ENCODE results near the gene TSPOAP1. TPM values are rescaled to one million over a fixed set of nuclear protein-coding genes. Genes with fewer than 3 reads are reported as not detected.

Gene TSPOAP1
- total and polyA plus RNA-seq, 2 of the 13 experiments (the other 11 are each of a cell fraction or from before 2014, with no cell fraction given): not detected

DNA sequence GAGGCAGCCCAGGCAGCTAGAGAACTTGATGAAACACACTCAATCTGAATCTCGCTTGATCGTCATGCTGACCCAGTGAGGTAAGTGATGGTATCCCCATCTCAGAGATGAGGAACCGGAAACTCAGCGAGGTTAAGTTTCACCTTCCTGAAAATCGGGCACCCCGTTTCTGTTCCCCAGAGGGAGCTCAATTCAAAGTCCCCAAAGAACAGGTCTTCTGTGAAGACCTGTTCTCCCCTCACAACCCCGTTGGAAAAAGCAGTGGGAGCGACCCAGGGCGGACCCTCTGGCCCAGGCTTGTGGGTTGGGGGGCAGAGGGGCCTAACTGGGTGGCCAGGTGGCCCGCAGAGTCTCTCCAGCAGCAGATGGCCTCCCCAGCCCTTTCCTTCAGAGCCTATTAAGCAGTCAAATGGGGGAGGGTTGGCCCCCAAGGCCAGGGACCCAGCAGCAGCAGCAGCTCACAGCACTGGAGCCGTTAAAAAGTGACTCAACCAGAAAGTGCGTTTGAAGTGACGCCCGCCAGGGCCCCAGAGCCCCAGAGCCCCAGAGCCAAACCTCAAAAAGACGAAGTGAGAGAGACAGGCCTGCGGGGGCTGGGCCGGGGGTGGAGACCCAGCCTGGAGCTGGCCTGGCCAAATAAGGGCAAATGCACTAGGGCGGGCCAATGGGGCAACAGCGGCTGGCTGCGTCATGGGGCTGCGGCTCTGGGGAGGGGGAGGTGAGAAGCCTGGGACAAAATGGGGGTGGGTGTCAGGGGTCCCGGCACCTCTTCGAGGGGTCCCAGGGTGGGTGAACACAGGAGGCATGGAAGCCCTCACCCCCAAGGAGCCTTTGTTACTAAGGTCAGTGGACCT is 9.2 kb upstream of the TSPOAP1 start (continued):
- TF ChIP-seq FOXP1 (IDR thresholded peaks at IDR 0.05) (no peak), FOXP1 (CRISPR knock-in tag; IDR thresholded peaks at IDR 0.05) (no peak), SP5 (CRISPR knock-in tag; IDR thresholded peaks at IDR 0.05; ENCODE audit: borderline replicate concordance, low read depth) (peak; percentile 31; the same call in 1 of the 2 replicates), ZSCAN30 (CRISPR knock-in tag; IDR thresholded peaks at IDR 0.05) (0 out of 2 replicates have a peak, but pooled peaks have one; percentile 61), KAT7 (CRISPR knock-in tag; IDR thresholded peaks at IDR 0.05; ENCODE audit: borderline replicate concordance) (no peak), FOXJ3 (CRISPR knock-in tag; IDR thresholded peaks at IDR 0.05; ENCODE audit: borderline replicate concordance) (no peak), NCOA2 (CRISPR knock-in tag; IDR thresholded peaks at IDR 0.05) (0 out of 2 replicates have a peak, but pooled peaks have one; percentile 50), ZNF777 (CRISPR knock-in tag; IDR thresholded peaks at IDR 0.05) (no peak), ZNF335 (CRISPR knock-in tag; IDR thresholded peaks at IDR 0.05) (peak; percentile 70; the same call in 1 of the 2 replicates)
- TF ChIP-seq, protein P1, sequence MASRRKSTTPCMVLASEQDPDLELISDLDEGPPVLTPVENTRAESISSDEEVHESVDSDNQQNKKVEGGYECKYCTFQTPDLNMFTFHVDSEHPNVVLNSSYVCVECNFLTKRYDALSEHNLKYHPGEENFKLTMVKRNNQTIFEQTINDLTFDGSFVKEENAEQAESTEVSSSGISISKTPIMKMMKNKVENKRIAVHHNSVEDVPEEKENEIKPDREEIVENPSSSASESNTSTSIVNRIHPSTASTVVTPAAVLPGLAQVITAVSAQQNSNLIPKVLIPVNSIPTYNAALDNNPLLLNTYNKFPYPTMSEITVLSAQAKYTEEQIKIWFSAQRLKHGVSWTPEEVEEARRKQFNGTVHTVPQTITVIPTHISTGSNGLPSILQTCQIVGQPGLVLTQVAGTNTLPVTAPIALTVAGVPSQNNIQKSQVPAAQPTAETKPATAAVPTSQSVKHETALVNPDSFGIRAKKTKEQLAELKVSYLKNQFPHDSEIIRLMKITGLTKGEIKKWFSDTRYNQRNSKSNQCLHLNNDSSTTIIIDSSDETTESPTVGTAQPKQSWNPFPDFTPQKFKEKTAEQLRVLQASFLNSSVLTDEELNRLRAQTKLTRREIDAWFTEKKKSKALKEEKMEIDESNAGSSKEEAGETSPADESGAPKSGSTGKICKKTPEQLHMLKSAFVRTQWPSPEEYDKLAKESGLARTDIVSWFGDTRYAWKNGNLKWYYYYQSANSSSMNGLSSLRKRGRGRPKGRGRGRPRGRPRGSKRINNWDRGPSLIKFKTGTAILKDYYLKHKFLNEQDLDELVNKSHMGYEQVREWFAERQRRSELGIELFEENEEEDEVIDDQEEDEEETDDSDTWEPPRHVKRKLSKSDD (CRISPR knock-in tag; IDR thresholded peaks at IDR 0.05; ENCODE audit: low read depth): no peak
- TF ChIP-seq, protein P2, sequence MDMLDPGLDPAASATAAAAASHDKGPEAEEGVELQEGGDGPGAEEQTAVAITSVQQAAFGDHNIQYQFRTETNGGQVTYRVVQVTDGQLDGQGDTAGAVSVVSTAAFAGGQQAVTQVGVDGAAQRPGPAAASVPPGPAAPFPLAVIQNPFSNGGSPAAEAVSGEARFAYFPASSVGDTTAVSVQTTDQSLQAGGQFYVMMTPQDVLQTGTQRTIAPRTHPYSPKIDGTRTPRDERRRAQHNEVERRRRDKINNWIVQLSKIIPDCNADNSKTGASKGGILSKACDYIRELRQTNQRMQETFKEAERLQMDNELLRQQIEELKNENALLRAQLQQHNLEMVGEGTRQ (IDR thresholded peaks at IDR 0.05; ENCODE audit: low read depth, low read length): no peak
- TF ChIP-seq, protein P2 (CRISPR knock-in tag; IDR thresholded peaks at IDR 0.05; ENCODE audit: borderline replicate concordance): peak; percentile 93; the same call in 1 of the 2 replicates
- TF ChIP-seq, protein P3, sequence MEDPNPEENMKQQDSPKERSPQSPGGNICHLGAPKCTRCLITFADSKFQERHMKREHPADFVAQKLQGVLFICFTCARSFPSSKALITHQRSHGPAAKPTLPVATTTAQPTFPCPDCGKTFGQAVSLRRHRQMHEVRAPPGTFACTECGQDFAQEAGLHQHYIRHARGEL (CRISPR knock-in tag; IDR thresholded peaks at IDR 0.05): no peak
- TF ChIP-seq, protein P4, sequence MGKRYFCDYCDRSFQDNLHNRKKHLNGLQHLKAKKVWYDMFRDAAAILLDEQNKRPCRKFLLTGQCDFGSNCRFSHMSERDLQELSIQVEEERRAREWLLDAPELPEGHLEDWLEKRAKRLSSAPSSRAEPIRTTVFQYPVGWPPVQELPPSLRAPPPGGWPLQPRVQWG (CRISPR knock-in tag; IDR thresholded peaks at IDR 0.05; ENCODE audit: borderline replicate concordance, low read depth): no peak
- TF ChIP-seq, protein P5, sequence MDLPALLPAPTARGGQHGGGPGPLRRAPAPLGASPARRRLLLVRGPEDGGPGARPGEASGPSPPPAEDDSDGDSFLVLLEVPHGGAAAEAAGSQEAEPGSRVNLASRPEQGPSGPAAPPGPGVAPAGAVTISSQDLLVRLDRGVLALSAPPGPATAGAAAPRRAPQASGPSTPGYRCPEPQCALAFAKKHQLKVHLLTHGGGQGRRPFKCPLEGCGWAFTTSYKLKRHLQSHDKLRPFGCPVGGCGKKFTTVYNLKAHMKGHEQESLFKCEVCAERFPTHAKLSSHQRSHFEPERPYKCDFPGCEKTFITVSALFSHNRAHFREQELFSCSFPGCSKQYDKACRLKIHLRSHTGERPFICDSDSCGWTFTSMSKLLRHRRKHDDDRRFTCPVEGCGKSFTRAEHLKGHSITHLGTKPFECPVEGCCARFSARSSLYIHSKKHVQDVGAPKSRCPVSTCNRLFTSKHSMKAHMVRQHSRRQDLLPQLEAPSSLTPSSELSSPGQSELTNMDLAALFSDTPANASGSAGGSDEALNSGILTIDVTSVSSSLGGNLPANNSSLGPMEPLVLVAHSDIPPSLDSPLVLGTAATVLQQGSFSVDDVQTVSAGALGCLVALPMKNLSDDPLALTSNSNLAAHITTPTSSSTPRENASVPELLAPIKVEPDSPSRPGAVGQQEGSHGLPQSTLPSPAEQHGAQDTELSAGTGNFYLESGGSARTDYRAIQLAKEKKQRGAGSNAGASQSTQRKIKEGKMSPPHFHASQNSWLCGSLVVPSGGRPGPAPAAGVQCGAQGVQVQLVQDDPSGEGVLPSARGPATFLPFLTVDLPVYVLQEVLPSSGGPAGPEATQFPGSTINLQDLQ (CRISPR knock-in tag; IDR thresholded peaks at IDR 0.05): no peak
- TF ChIP-seq, protein P6, sequence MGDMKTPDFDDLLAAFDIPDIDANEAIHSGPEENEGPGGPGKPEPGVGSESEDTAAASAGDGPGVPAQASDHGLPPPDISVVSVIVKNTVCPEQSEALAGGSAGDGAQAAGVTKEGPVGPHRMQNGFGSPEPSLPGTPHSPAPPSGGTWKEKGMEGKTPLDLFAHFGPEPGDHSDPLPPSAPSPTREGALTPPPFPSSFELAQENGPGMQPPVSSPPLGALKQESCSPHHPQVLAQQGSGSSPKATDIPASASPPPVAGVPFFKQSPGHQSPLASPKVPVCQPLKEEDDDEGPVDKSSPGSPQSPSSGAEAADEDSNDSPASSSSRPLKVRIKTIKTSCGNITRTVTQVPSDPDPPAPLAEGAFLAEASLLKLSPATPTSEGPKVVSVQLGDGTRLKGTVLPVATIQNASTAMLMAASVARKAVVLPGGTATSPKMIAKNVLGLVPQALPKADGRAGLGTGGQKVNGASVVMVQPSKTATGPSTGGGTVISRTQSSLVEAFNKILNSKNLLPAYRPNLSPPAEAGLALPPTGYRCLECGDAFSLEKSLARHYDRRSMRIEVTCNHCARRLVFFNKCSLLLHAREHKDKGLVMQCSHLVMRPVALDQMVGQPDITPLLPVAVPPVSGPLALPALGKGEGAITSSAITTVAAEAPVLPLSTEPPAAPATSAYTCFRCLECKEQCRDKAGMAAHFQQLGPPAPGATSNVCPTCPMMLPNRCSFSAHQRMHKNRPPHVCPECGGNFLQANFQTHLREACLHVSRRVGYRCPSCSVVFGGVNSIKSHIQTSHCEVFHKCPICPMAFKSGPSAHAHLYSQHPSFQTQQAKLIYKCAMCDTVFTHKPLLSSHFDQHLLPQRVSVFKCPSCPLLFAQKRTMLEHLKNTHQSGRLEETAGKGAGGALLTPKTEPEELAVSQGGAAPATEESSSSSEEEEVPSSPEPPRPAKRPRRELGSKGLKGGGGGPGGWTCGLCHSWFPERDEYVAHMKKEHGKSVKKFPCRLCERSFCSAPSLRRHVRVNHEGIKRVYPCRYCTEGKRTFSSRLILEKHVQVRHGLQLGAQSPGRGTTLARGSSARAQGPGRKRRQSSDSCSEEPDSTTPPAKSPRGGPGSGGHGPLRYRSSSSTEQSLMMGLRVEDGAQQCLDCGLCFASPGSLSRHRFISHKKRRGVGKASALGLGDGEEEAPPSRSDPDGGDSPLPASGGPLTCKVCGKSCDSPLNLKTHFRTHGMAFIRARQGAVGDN (CRISPR knock-in tag; IDR thresholded peaks at IDR 0.05): peak; percentile 93

All from HepG2 (cell line).